Stimulated activated memory B cell treated with anti-CD40 and anti-IgM and Interleukin-4, amounts not matched to agents 10 μg/mL and 1 μg/mL and 100 μg/mL, for 72 hours (primary cell): ENCODE measurements around the gene TYSND1.
"Not testable (repeated sequence)": the region's sequence is repeated elsewhere in the genome, so short reads cannot be mapped to it uniquely, and the experiment has no call there.

Experiments
- ATAC-seq: fragments of 150-1000 bp; cut with Tn5 transposase; 2 replicates; pipeline ENCODE4 v1.10.0; 2021
- H3K27ac Mint-ChIP-seq: one replicate; pipeline ENCODE4 v1.8.0; 2022; ENCODE audit warnings: mild to moderate bottlenecking, mixed read lengths
- H3K27me3 Mint-ChIP-seq: one replicate; pipeline ENCODE4 v1.8.0; 2022; ENCODE audit warnings: mixed read lengths
- H3K36me3 Mint-ChIP-seq: one replicate; pipeline ENCODE4 v1.8.0; 2022; ENCODE audit warnings: mixed read lengths
- H3K4me1 Mint-ChIP-seq: one replicate; pipeline ENCODE4 v1.8.0; 2022; ENCODE audit warnings: mixed read lengths
- H3K4me3 Mint-ChIP-seq: one replicate; pipeline ENCODE4 v1.8.0; 2022; ENCODE audit warnings: mild to moderate bottlenecking, moderate library complexity, mixed read lengths
- H3K9me3 Mint-ChIP-seq: one replicate; pipeline ENCODE4 v1.8.0; 2022; ENCODE audit warnings: mixed read lengths

TYSND1 gene

DNA sequence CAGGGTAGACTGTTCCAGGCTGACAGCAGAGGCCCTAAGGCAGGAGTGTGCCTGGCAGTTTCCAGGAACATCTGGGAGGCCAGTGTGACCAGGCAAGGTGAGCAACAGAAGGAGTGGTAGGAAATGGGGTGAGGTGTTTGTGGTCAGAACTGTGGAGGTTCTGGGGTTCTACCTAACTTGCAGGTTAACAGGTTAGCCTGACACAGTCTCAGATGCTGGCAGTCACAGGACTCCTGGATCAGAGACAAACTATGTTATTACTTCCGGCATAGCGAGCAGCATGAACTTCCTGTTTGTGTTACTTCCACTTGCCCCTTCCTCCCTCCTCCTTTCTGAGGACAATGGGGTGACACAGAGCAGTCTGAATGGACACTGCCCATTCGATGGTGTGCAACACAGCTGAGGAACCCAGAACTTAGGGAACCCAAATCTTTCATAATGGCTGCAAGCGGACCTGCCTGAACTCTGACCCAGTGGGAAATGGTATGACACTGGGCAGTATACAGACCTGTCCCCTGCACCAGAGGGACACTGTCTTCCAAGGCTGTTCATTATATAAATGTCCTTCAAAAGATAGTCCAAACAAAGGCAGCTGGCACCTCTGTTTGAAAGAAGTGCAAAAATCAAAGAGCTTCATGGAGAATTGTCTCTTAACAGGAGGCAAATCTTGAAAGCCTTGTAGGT, 27.7 kb upstream of the TYSND1 start:
- Mint-ChIP-seq H3K27ac (peak overlapping the region; percentile 35), H3K36me3 (no peaks in the 10 kb centered on the region), H3K4me3 (no peak overlapping the region), H3K9me3 (no peaks in the 10 kb centered on the region), H3K27me3 (peaks cover under 1% of the 10 kb centered on the region), H3K4me1 (peaks cover 22% of the 10 kb centered on the region)
- ATAC-seq, result no peak

DNA sequence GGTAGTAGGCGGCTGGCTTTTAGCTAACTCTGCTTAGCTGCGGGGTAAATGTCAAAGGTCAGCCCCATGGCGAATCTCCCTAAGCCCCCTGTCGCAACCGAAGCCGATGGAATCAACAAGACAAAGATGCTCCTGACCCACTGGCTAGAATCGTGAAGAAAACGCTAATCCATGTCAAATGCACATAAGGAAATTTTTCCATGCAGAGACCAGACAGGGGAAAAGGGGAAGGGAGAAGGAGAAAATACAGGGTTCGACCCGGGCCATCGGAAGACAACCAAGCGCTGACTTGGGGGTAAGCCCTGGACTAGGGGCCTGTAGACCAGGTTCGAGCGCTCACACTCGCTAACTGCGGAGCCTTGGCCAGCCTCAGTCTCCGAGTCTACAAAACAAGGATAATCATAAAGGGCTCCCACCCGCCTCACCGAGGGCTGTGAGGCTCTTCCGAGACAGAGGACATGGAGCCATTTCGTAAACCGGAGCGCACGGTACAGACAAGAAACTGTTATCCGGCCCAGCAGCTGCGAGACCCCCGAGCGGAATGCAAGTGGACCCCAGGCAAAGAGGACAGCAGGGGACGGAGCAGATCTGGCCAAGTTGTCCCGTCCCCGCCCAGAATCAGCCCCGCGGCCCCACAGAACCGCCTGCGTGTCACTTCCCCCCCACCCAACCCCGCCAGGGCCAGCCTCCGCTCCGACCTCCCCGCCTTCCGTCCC, 23.3 kb upstream of the TYSND1 start:
- H3K4me1 Mint-ChIP-seq, result peaks cover 56% of the 10 kb centered on the region
- peak overlapping the region; percentile 99 for H3K4me3 Mint-ChIP-seq
- H3K27me3 Mint-ChIP-seq, result no peaks in the 10 kb centered on the region
- peak overlapping the region; percentile 98 for H3K27ac Mint-ChIP-seq
- peaks cover 7% of the 10 kb centered on the region for H3K36me3 Mint-ChIP-seq
- no peaks in the 10 kb centered on the region for H3K9me3 Mint-ChIP-seq
- no peak for ATAC-seq

DNA sequence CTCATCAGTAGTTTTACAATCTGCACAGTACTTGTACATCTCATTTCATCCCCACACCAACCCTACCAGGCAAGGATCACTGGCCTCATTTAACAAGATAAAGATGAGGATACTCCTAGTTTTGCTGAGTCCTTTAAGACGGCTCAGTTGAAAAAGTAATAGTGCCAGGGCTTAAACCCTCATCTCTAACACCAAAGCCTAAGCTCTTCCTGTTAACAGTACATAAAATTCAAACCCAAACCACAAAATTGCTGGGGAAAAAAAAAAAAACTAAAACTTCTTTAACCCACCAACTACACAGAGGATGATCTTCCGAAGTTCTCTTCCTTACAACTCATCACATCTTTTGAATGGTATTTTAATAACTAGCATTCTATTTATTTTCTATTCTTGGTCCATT, 22.5 kb upstream of the TYSND1 start:
- peaks cover 9% of the 10 kb centered on the region for H3K36me3 Mint-ChIP-seq
- no peaks in the 10 kb centered on the region for H3K27me3 Mint-ChIP-seq
- peaks cover 56% of the 10 kb centered on the region for H3K4me1 Mint-ChIP-seq

DNA sequence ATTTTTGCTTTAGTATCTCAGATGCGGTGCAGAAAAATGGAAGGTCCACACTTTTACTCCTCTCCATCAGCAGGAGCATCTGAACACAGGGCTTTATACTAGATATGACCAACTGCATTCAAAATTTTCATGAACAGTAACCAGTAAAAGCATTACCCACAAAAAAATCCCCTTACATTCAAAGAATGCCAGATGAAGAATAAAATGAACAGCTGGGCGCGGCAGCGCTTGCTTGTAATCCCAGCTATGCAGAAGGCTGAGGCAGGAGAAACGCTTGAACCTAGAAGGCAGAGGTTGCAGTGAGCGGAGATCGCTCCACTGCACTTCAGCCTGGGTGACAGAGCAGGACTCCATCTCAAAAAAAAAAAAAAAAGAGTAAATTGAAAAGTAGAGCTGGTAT, 20.7 kb upstream of the TYSND1 start:
- Mint-ChIP-seq H3K9me3 (no peaks in the 10 kb centered on the region), H3K4me1 (peaks cover 69% of the 10 kb centered on the region), H3K27me3 (no peaks in the 10 kb centered on the region), H3K36me3 (peaks cover 15% of the 10 kb centered on the region), H3K4me3 (peak overlapping the region; percentile 16), H3K27ac (no peak overlapping the region)
- no peak for ATAC-seq

More for the DNA sequence above, 22.5 kb upstream of the TYSND1 start:
- peak overlapping the region; percentile 99 for H3K4me3 Mint-ChIP-seq
- H3K27ac Mint-ChIP-seq, result peak overlapping the region; percentile 98
- no peak for ATAC-seq
- no peaks in the 10 kb centered on the region for H3K9me3 Mint-ChIP-seq

DNA sequence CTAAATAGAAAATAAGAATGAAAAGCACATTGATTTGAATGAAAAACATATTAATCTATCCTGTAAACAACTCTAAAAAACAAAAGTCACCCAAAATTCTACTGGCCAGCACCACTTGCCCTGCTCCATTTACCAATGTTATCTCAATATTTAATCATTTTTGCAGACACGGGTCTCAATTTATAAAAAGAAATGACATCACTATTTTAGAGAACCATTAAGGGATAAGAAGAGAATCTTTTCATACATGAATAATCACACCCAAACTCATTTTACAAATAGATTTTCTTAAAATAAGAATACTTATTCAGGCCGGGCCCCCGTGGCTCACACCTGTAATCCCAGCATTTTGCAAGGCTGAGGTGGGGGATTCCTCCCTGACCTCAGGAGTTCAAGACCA, 19.9 kb upstream of the TYSND1 start:
- no peaks in the 10 kb centered on the region for H3K27me3 Mint-ChIP-seq
- H3K27ac Mint-ChIP-seq, result no peak overlapping the region
- no peaks in the 10 kb centered on the region for H3K9me3 Mint-ChIP-seq
- H3K4me1 Mint-ChIP-seq, result peaks cover 77% of the 10 kb centered on the region
- ATAC-seq, result no peak
- H3K36me3 Mint-ChIP-seq, result peaks cover 19% of the 10 kb centered on the region
- H3K4me3 Mint-ChIP-seq, result no peak overlapping the region

DNA sequence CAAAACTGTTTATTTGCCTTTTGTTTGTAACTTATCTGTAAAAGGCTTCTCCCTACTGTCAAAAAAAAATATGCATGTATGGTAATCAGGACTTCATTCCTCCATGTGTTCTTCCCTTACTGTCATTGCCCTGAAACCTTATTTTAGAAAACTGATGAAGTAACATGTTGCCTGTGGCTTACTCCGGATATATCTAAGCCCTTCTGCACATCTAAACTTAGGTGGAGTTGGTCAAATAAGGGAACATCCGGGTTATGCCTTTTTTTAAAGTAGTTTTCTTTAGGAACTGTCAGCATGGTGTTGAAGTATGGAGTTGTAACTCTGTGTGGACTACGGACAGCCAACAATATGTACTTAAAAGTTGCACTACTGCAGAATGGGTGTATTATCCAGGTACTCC, 17.7 kb upstream of the TYSND1 start:
- no peak for ATAC-seq
- H3K4me3 Mint-ChIP-seq, result no peak overlapping the region
- peaks cover 65% of the 10 kb centered on the region for H3K4me1 Mint-ChIP-seq
- H3K9me3 Mint-ChIP-seq, result no peaks in the 10 kb centered on the region
- no peaks in the 10 kb centered on the region for H3K27me3 Mint-ChIP-seq
- peaks cover 26% of the 10 kb centered on the region for H3K36me3 Mint-ChIP-seq
- H3K27ac Mint-ChIP-seq, result no peak overlapping the region

DNA sequence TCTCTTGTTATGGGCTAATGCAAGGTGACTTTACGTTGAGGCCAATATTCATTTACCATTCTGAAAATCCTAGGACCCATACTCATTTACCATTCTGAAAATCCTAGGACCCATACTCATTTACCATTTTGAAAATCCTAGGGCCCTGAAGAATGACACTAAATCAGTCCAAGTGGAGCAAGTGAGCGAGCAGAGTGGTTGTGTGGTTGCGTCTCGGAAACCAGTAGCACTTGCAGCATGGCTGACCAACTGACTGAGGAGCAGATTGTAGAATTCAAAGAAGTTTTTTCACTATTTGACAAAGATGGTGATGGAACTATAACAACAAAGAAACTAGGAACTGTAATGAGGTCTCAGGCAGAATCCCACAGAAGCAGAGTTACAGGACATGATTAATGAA, 16.9 kb upstream of the TYSND1 start:
- H3K36me3 Mint-ChIP-seq, result peaks cover 26% of the 10 kb centered on the region
- no peak overlapping the region for H3K4me3 Mint-ChIP-seq
- ATAC-seq, result no peak
- no peak overlapping the region for H3K27ac Mint-ChIP-seq
- peaks cover 58% of the 10 kb centered on the region for H3K4me1 Mint-ChIP-seq
- no peaks in the 10 kb centered on the region for H3K9me3 Mint-ChIP-seq
- no peaks in the 10 kb centered on the region for H3K27me3 Mint-ChIP-seq

DNA sequence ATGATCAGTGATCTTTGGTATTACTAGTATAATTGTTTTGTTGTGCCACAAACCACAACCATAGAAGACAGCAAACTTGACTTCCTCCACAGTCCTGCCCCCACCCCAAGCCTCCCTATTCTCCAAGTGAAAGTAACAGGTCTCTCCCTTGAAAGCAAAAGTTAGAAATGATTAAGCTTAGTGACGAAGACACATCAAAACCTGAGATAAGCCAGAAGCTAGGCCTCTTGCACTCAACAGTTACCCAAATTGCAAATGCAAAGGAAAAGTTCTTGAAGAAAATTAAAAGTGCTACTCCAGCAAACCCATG, 16.3 kb upstream of the TYSND1 start:
- no peak overlapping the region for H3K4me3 Mint-ChIP-seq
- H3K9me3 Mint-ChIP-seq, result no peaks in the 10 kb centered on the region
- no peaks in the 10 kb centered on the region for H3K27me3 Mint-ChIP-seq
- peaks cover 26% of the 10 kb centered on the region for H3K36me3 Mint-ChIP-seq
- ATAC-seq, result peak; percentile 59
- H3K27ac Mint-ChIP-seq, result peak overlapping the region; percentile 61
- peaks cover 52% of the 10 kb centered on the region for H3K4me1 Mint-ChIP-seq

DNA sequence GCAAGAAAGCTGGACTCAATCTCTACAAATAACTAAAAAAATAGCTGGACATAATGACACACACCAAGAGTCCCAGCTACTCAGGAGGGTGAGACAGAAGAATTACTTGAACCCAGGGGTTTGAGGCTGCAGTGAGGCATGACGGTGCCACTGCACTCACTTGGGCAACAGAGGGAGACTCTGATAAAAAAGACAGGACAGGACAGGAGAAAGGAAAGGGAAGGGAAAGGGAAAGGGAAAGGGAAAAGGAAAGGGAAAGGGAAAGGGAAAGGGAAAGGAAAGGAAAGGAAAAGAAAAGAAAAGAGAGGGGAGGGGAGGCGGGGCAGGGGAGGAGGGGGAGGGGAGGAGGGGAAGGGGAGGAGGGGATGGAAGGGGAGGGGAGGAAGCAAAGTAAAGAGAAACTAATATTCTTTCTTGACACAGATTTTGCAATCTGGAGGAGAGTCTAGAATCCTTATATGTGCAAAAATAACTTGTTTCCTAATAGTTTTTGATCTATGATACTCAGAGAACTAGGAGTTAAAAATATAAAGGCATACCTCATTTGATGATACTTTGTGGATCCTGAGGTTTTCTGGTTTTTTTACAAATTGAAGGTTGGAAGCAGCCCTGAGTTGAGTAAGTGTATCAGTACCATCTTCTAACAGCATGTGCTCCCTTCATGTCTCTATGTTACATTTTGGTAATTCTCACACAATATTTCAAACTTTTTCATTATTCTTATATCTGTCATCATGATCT, 15.8 kb upstream of the TYSND1 start:
- Mint-ChIP-seq H3K4me3 (no peak overlapping the region), H3K4me1 (peaks cover 47% of the 10 kb centered on the region), H3K9me3 (no peaks in the 10 kb centered on the region), H3K27me3 (no peaks in the 10 kb centered on the region), H3K36me3 (peaks cover 26% of the 10 kb centered on the region), H3K27ac (peak overlapping the region; percentile 61)
- ATAC-seq, result no peak

DNA sequence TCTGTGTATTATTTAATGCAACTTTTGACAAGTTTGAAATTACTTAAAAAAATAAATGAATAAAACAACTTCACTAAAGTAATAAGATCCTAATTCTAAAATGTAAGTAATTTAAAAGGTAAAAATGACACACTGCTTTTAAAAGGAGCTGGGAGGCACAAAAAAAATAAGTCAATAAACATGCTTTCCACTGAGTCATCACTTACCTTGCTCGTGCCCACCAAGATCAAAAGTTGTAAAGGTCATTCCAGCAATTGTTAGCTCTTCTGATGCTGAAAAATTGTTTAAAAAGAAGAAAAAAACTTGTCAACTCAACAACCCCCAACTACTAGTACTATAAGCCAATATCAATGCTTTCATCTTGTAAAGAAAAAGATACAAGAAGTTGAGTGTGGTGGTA, 14.3 kb upstream of the TYSND1 start:
- ATAC-seq, result no peak
- Mint-ChIP-seq H3K9me3 (no peaks in the 10 kb centered on the region), H3K36me3 (peaks cover 40% of the 10 kb centered on the region), H3K27ac (no peak overlapping the region), H3K4me3 (no peak overlapping the region), H3K27me3 (no peaks in the 10 kb centered on the region), H3K4me1 (peaks cover 38% of the 10 kb centered on the region)

DNA sequence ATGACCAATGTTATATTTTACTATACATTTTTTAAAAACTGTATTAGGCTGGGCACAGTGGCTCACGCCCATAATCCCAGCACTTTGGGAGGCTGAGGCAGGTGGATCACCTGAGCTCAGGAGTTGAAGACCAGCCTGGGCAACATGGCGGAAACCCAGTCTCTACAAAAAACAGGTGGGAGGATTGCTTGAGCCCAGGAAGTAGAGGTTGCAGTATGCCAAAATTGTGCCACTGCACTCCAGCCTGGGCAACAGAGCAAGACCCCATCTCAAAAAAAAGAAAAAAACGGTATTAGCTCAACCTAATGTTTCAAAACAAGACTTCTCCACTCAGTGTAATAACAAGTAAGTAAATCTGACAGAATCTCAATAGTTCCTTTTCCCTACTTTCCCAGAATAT, 12.9 kb upstream of the TYSND1 start:
- not testable (repeated sequence) for H3K4me3 Mint-ChIP-seq, H3K9me3 Mint-ChIP-seq, H3K27me3 Mint-ChIP-seq, H3K27ac Mint-ChIP-seq, ATAC-seq
- Mint-ChIP-seq H3K4me1 (peaks cover 31% of the 10 kb centered on the region), H3K36me3 (peaks cover 47% of the 10 kb centered on the region)

DNA sequence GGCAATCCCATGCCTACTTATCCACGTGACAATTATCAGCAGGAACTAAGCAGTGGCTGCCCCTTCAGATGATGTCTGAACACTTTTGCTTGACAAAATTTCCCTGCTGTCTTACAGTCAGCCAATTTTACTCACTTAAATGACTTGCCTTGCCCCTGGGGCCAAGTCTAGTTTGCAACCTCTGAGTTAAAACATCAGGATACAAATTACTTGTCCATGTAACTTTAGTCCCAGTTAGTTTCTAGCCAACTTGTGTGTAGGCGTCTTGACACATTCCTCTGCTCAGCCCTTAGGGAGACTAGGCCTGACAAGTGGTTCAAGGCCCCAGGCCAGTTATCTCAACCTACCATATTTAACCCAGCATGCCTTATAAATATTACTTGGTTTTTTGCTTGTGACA, 11.6 kb upstream of the TYSND1 start:
- peaks cover 51% of the 10 kb centered on the region for H3K36me3 Mint-ChIP-seq
- ATAC-seq, result no peak
- H3K4me3 Mint-ChIP-seq, result no peak overlapping the region
- peaks cover 18% of the 10 kb centered on the region for H3K4me1 Mint-ChIP-seq
- H3K27ac Mint-ChIP-seq, result no peak overlapping the region
- H3K9me3 Mint-ChIP-seq, result no peaks in the 10 kb centered on the region
- H3K27me3 Mint-ChIP-seq, result no peaks in the 10 kb centered on the region

DNA sequence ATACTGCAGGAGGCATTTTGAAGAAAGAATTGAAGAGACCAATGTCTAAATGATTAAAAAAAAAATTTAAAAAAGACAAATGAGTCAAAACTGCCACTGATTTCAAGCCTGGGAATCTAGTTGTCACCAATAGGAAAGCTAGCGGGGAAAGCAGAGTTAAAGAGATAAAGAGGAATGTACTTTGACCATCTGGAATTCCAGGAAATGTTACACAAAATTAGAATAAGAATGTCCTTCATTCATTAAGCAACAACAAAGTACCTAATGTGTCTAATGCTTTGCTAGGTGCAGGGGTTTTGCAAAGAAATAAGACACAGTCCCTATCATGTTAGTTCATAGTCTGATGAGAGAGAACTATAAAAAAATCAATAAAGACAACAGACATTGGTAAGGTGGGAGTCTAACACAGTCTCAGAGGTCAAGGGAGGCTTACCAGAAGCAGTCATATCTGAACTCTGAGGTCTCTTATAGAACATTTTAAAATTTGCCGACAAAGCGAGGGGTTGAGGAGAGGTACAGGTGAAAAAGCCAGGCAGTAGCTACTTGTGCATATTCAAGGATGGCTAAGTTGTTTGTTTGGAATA, 8.8 kb upstream of the TYSND1 start:
- Mint-ChIP-seq H3K4me1 (no peaks in the 10 kb centered on the region), H3K27me3 (no peaks in the 10 kb centered on the region), H3K9me3 (no peaks in the 10 kb centered on the region), H3K36me3 (peaks cover 68% of the 10 kb centered on the region), H3K4me3 (no peak overlapping the region), H3K27ac (no peak overlapping the region)
- ATAC-seq, result no peak

DNA sequence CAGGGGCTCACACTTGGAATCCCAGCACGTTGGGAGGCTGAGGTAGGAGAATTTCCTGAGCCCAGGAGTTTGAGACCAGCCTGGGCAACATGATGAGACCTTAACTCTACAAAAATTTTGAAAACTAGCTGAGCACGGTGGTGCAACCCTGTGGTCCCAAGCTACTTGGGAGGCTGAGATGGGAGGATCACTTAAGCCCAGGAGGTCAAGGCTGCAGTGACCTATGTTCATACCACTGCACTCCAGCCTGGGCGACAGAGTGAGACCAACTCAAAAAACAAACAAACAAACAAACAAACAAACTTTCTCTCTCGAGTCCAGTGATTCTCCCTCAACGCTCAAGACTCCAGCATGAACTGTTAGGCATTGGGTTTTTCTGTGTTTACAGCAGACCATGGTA, 2.0 kb upstream of the TYSND1 start:
- H3K9me3 Mint-ChIP-seq, result no peaks in the 10 kb centered on the region
- no peak for ATAC-seq
- H3K4me3 Mint-ChIP-seq, result no peak overlapping the region
- H3K4me1 Mint-ChIP-seq, result peaks cover 23% of the 10 kb centered on the region
- H3K27ac Mint-ChIP-seq, result no peak overlapping the region
- H3K36me3 Mint-ChIP-seq, result peaks cover 38% of the 10 kb centered on the region
- no peaks in the 10 kb centered on the region for H3K27me3 Mint-ChIP-seq

DNA sequence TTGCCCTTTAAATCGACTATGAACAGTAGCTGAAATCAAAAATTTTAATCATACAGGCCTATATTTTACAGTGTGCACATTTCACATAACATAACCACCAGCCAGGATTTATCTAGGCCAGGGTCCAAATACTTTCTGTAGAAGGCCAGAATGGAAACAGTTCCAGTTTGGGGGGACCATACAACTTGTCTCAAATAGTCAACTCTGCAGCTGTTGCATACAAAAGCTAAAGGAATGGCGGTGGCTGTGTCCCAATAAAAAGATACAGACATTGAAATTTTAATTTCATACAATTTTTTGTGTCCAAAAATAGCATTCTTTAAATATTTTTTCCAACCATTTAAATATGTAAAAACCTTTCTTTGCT, 742 bp upstream of the TYSND1 start:
- Mint-ChIP-seq H3K27me3 (no peaks in the 10 kb centered on the region), H3K4me3 (peak overlapping the region; percentile 94), H3K4me1 (peaks cover 32% of the 10 kb centered on the region)

More for the DNA sequence above, 742 bp upstream of the TYSND1 start:
- H3K9me3 Mint-ChIP-seq, result no peaks in the 10 kb centered on the region
- no peak for ATAC-seq
- peak overlapping the region; percentile 93 for H3K27ac Mint-ChIP-seq
- H3K36me3 Mint-ChIP-seq, result peaks cover 25% of the 10 kb centered on the region
